Ovary (tissue), 3 donors: Measurements from ENCODE around the gene NFIA.

Source experiments
- EP300 ChIP-seq: sonication (generic); formaldehyde crosslinking; IDR thresholded peaks from one replicate; pipeline ENCODE4 v1.6.1; 2017; ENCODE audit warnings: antibody characterized with exemption
- POLR2A ChIP-seq: fragments of 450-650 bp; IDR thresholded peaks from one replicate; pipeline ENCODE4 v1.6.1; 2017; ENCODE audit warnings: antibody characterized with exemption, mild to moderate bottlenecking, moderate library complexity
- TF ChIP-seq, protein P1 (sequence below), 3 donors: fragments of 450-650 bp in 2 of 3; fragments of 200-600 bp in 1 of 3; IDR thresholded peaks; one replicate each; pipeline versions ENCODE4 v1.5.1 to v1.8.0; 2016 to 2022; ENCODE audit warnings: antibody characterized with exemption in 3 of 3, mild to moderate bottlenecking in 1 of 3
- donor health status: DM: no; HTN: no; CAD: no.

DNA sequence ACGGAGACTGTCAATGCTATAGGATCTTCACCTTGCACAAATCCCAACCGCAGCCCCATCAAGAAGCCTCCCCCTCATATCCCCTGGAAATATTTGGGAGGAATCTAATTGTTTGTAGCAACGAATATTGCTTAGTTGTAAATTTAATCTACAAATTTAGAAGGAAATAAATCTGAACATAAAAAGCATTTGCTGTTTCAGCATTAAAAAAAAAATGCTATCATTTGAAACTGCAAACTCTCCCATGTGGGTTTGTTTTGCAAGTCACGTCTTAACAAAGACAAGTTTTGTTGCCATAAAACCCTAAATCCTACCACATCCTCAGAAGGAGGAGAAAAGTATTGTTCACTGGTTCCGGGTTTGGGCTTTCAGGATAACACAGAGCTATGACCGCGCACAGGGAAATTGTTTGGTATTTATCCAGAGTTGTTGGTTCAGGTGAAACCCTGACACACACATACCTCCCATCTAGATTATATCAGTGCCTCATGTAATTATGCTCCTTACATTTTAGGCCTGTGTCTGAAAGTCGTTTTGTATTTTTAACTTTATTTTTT is 363.0 kb downstream of the NFIA start:
- TF ChIP-seq, protein P1, sequence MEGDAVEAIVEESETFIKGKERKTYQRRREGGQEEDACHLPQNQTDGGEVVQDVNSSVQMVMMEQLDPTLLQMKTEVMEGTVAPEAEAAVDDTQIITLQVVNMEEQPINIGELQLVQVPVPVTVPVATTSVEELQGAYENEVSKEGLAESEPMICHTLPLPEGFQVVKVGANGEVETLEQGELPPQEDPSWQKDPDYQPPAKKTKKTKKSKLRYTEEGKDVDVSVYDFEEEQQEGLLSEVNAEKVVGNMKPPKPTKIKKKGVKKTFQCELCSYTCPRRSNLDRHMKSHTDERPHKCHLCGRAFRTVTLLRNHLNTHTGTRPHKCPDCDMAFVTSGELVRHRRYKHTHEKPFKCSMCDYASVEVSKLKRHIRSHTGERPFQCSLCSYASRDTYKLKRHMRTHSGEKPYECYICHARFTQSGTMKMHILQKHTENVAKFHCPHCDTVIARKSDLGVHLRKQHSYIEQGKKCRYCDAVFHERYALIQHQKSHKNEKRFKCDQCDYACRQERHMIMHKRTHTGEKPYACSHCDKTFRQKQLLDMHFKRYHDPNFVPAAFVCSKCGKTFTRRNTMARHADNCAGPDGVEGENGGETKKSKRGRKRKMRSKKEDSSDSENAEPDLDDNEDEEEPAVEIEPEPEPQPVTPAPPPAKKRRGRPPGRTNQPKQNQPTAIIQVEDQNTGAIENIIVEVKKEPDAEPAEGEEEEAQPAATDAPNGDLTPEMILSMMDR (IDR thresholded peaks at IDR 0.05) = no peak
- TF ChIP-seq EP300 (no peak), POLR2A (no peak)
